HG03064 (cell line): ENCODE data around the gene PP2D1.
"Not testable (repeated sequence)": the region's sequence is repeated elsewhere in the genome, so short reads cannot be mapped to it uniquely, and the experiment has no call there.

ENCODE experiments used
- ATAC-seq: cut with Tn5 transposase; IDR thresholded peaks from one replicate; pipeline ENCODE4 v1.9.1; 2021; ENCODE audit warnings: low read depth; ENCODE audit not compliant: unreplicated experiment

PP2D1 gene

GRCh38 chr3:20040548-20041196 is 28.6 kb upstream of the PP2D1 start:
- peak; percentile 42 for ATAC-seq

- peak; percentile 49 for ATAC-seq
These were observed 27.9 kb upstream of the PP2D1 start, which contains the start of gene KAT2B for GRCh38 chr3:20039765-20040547. KAT2B (plus strand) TSS chr3:20040446; CDS start chr3:20040478, 32 bp downstream.

- ATAC-seq: no peak
These were observed 27.4 kb upstream of the PP2D1 start for GRCh38 chr3:20039466-20039764.

- no peak for ATAC-seq
These were observed 26.8 kb upstream of the PP2D1 start for GRCh38 chr3:20038699-20039465.

GRCh38 chr3:20037255-20037996 is 25.4 kb upstream of the PP2D1 start:
- ATAC-seq: no peak

GRCh38 chr3:20035019-20035418 is 23.0 kb upstream of the PP2D1 start:
- ATAC-seq: no peak

- ATAC-seq: not testable (repeated sequence)
These were observed 19.9 kb upstream of the PP2D1 start for GRCh38 chr3:20031939-20032338.

- ATAC-seq: no peak
These were observed 16.9 kb upstream of the PP2D1 start for GRCh38 chr3:20028905-20029331.

GRCh38 chr3:20027136-20027535 is 15.1 kb upstream of the PP2D1 start:
- ATAC-seq: no peak

- no peak for ATAC-seq
These were observed 11.8 kb upstream of the PP2D1 start for GRCh38 chr3:20023623-20024405.

- no peak for ATAC-seq
These were observed 11.0 kb upstream of the PP2D1 start for GRCh38 chr3:20022954-20023622.

GRCh38 chr3:20016076-20016475 is 4.0 kb upstream of the PP2D1 start:
- not testable (repeated sequence) for ATAC-seq

- no peak for ATAC-seq
These were observed 3.5 kb upstream of the PP2D1 start for GRCh38 chr3:20015525-20015924.

- ATAC-seq: no peak
These were observed 1.3 kb upstream of the PP2D1 start for GRCh38 chr3:20013396-20013795.

- no peak for ATAC-seq
These were observed 3.4 kb downstream of the PP2D1 start for GRCh38 chr3:20008646-20009045.

- no peak for ATAC-seq
These were observed 4.1 kb downstream of the PP2D1 start for GRCh38 chr3:20007960-20008359.

- ATAC-seq: no peak
These were observed 10.1 kb downstream of the PP2D1 start for GRCh38 chr3:20001932-20002331.

GRCh38 chr3:19997502-19997901 is 14.6 kb downstream of the PP2D1 start:
- no peak for ATAC-seq

- no peak for ATAC-seq
These were observed 17.3 kb downstream of the PP2D1 start for GRCh38 chr3:19994796-19995195.
